GM21529 (cell line): ENCODE measurements around the gene HSPB3.
"Not testable (repeated sequence)": the region's sequence is repeated elsewhere in the genome, so short reads cannot be mapped to it uniquely, and the experiment has no call there.

Experiments
- ATAC-seq: cut with Tn5 transposase; IDR thresholded peaks from one replicate; pipeline ENCODE4 v1.9.1; 2021; ENCODE audit not compliant: unreplicated experiment

Gene HSPB3

GRCh38 chr5:54455413-54456157 lies at the start of gene HSPB3:
HSPB3 (plus strand) TSS chr5:54455699; CDS start chr5:54455790, 91 bp downstream.
- ATAC-seq = no peak

GRCh38 chr5:54411176-54411575 lies 44.3 kb upstream of the HSPB3 start:
- ATAC-seq = no peak

- no peak for ATAC-seq
These were observed 42.6 kb upstream of the HSPB3 start for GRCh38 chr5:54412913-54413312.

- ATAC-seq = no peak
These were observed 40.4 kb upstream of the HSPB3 start for GRCh38 chr5:54415147-54415546.

GRCh38 chr5:54415896-54416601 lies 39.5 kb upstream of the HSPB3 start:
- no peak for ATAC-seq

- ATAC-seq = not testable (repeated sequence)
These were observed 35.7 kb upstream of the HSPB3 start for GRCh38 chr5:54419573-54420423.

- ATAC-seq = not testable (repeated sequence)
These were observed 35.0 kb upstream of the HSPB3 start for GRCh38 chr5:54420511-54420910.

- ATAC-seq = no peak
These were observed 33.5 kb upstream of the HSPB3 start for GRCh38 chr5:54421976-54422375.

GRCh38 chr5:54425258-54425657 lies 30.2 kb upstream of the HSPB3 start:
- ATAC-seq = no peak

- ATAC-seq = no peak
These were observed 29.3 kb upstream of the HSPB3 start for GRCh38 chr5:54426209-54426608.

- not testable (repeated sequence) for ATAC-seq
These were observed 20.8 kb upstream of the HSPB3 start for GRCh38 chr5:54434650-54435049.

- no peak for ATAC-seq
These were observed 16.7 kb upstream of the HSPB3 start for GRCh38 chr5:54438620-54439389.

- peak; percentile 92 for ATAC-seq
These were observed 15.0 kb upstream of the HSPB3 start for GRCh38 chr5:54440456-54440893.

- no peak for ATAC-seq
These were observed 13.2 kb upstream of the HSPB3 start for GRCh38 chr5:54442271-54442670.

GRCh38 chr5:54443270-54443669 lies 12.2 kb upstream of the HSPB3 start:
- no peak for ATAC-seq

GRCh38 chr5:54445691-54446378 lies 9.7 kb upstream of the HSPB3 start:
- no peak for ATAC-seq

GRCh38 chr5:54446379-54446732 lies 9.1 kb upstream of the HSPB3 start:
- ATAC-seq = no peak

- ATAC-seq = no peak
These were observed 5.6 kb upstream of the HSPB3 start for GRCh38 chr5:54449923-54450322.

GRCh38 chr5:54450542-54450941 lies 5.0 kb upstream of the HSPB3 start:
- ATAC-seq = no peak

GRCh38 chr5:54453046-54453445 lies 2.5 kb upstream of the HSPB3 start:
- no peak for ATAC-seq
